Activated CD8-positive, alpha-beta memory T cell treated with anti-CD3 and anti-CD28 coated beads for 48 hours (primary cell): ENCODE measurements around the gene RNF44.

Source experiments
- DNase-seq, 3 experiments: peaks; one replicate each; pipeline ENCODE4 v3.0.0-alpha.2; 2020; ENCODE audit warnings: low read depth in 2 of 3, low spot score in 2 of 3

Gene RNF44

DNA sequence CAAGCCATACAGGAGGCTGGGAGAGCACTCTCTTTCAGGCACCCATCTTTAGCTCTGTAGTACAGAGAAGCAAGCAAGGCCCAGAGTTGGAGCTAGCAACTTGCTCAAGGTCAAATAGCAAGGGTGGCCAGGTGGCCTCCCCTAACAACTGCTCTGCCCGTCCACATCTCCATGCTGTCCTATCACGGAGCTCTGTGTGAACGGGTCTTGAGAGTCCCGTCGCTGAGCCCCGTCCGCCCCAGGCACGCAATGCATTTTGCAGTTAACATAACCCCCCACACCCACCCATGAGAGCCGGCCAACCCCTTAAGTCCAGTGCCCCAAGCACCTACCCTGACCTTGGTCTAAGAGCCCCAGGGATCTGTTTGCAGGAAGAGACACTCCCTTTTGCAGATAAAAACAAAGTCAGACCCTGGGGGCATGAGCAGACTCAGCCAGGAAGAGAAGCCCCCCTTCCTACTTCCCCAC is 1.5 kb downstream of the RNF44 start:
- DNase-seq: no peak

DNA sequence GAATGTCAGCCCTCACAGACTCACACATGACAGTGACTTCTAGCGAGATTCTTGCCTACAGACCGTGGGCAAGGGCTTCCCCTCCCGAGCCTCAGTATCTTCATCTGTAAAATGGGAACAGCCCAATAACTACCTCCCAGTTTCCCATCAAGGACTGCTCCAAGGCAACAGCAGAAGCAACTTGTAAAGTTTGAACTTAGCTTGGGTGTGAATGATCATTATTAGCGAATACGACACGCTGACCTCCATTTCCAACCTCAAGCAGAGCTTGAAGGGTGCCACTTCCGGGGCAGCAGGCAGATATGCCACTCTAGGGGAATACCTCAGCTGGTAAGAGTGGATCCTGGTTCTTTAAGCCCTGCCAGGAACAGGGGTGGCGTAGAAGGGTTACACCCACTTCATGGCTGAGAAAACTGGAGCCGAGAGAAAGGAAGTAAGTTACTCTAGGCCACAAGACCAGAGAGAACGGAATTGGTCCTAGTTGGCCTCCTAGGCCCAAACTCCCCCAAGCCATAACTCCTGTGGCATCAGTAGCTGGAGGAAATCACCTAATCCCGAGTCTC is 2.0 kb downstream of the RNF44 start:
- no peak for DNase-seq

GRCh38 chr5:176534640-176535039 is 2.6 kb downstream of the RNF44 start:
- no peak for DNase-seq

DNA sequence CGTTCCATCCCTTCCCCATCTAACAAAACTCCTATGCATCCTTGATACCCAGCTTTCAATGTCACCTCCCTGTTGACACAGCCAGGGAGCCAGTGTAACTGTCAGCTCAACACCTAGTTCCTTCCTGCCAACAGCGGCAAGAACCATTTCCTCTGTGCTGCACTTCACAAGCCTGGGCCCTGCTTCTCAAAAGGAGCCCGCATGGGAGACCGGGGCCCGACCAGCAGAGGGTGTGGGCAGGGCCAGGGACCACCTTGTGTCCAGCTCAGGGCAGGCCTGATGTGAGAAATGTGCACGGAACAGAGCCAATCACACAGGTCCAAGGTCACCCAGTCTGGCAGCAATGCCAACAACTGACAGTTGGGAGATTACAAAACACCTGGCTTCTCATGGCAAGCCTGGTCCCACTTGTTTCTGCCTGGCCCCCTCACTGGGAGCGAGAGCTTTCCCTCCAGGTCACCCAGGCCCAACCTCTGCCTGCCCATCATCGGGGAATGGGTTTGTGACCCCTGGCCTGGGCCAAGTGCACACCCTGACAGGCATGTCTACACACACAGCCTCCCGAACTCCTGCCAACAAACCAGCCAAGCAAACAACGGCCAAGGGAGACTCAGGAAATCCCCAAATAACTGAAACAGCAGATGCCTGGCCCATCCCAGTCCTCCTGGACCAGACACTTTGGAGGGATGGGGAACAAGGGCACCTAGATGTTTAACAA is 3.1 kb downstream of the RNF44 start:
- DNase-seq: no peak

GRCh38 chr5:176533390-176533789 is 3.8 kb downstream of the RNF44 start:
- DNase-seq: no peak

DNA sequence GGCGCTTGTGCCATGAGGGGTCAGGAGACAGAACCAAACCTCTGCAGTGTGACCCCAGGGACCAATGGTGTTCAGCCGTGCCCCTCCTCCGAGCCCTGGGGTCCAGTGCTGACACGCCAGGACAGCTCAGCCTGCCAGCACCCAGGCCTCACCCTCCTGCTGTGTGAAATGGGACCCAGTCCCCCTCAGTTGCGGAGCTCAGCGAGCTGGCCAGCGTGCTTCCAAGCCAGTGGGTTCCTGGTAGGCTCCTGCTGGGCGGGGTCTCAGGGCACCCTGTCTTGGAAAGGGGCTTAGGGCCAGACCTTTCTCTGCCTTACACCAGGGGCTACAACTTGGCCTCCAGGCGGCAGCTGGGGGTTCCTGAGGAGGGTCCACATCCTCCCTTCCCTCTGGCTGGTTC is 4.4 kb downstream of the RNF44 start:
- DNase-seq: no peak

- no peak for DNase-seq
Measured at GRCh38 chr5:176531902-176532493, 5.2 kb downstream of the RNF44 start.

GRCh38 chr5:176530983-176531901 is 6.0 kb downstream of the RNF44 start:
- DNase-seq: no peak

GRCh38 chr5:176530393-176530982 is 6.7 kb downstream of the RNF44 start:
- no peak for DNase-seq

DNA sequence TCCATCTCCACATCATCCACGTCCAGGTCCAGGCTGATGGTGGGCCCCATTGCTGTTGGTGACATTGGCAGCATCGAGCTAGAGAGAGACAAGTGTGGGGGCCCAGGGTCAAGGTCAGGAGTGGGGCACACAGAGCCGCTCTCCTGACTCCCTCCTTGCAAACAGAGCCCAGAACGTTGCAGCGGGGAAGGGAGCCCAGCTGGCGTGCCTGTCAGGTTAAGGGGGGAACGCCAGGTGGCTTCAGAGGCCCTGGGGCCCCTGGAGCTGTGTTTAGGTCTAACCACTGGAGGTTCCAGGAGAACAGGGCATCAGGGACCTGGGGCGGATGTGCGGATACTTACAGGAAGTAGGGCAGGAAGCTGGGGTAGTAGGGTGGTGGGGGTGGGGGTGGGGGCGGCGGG is 7.5 kb downstream of the RNF44 start:
- DNase-seq: no peak

- no peak for DNase-seq
Measured at GRCh38 chr5:176529116-176529740, 8.0 kb downstream of the RNF44 start.

- no peak for DNase-seq
Measured at GRCh38 chr5:176528761-176529115, 8.5 kb downstream of the RNF44 start.

DNA sequence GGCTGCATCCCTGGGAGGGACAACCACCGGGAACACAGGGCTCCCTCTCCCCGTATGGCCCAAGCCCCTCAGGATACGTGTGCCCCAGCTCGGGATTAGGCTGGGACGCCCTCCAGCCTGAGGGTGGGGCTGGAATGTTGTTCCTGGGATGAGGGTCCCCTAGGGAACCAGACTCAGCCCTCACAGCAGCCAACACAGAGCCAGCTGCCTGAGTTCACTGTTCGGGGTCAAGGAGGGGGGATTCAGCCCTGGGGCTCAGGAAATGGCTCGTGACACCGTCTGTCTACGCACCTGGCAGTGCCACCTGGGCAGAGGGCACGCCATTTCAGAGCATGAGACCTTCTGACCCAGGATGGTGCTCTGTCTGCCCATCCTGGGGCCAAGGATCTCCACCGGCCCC is 8.9 kb downstream of the RNF44 start:
- DNase-seq: no peak

GRCh38 chr5:176527246-176528222 is 9.7 kb downstream of the RNF44 start:
- DNase-seq: no peak

GRCh38 chr5:176526462-176526861 is 10.7 kb downstream of the RNF44 start:
- no peak for DNase-seq

GRCh38 chr5:176525677-176526076 is 11.5 kb downstream of the RNF44 start:
- DNase-seq: no peak

DNA sequence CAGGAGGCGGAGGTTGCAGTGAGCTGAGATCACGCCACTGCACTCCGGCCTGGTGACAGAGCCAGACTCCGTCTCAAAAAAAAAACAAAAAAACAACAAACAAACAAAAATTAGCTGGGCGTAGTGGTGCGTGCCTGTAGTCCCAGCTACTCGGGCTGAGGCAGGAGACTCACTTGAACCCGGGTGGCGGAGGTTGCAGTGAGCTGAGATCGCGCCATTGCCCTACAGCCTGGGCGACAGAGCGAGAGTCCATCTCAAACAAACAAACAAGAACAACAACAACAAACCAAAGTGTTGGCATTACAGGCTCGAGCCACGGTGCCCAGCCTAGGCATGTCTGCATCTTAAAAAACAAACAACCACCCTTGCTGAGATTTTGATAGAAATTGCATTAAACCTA is 12.2 kb downstream of the RNF44 start:
- DNase-seq: no peak

DNA sequence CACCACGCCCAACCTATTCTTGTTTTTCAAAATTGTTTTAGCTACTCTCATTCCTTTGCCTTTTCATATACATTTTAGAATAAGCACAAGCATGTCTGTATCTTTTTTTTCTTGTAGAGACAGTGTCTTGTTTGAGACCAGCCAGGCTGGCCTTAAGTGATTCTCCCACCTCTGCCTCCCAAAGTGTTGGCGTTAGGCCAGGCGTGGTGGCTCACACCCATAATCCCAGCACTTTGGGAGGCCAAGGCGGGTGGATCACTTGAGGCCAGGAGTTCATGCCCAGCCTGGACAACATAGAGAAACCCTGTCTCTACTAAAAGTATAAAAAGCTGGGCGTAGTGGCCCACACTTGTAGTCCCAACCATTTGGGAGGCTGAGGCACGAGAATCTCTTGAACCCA is 13.1 kb downstream of the RNF44 start:
- no peak for DNase-seq

DNA sequence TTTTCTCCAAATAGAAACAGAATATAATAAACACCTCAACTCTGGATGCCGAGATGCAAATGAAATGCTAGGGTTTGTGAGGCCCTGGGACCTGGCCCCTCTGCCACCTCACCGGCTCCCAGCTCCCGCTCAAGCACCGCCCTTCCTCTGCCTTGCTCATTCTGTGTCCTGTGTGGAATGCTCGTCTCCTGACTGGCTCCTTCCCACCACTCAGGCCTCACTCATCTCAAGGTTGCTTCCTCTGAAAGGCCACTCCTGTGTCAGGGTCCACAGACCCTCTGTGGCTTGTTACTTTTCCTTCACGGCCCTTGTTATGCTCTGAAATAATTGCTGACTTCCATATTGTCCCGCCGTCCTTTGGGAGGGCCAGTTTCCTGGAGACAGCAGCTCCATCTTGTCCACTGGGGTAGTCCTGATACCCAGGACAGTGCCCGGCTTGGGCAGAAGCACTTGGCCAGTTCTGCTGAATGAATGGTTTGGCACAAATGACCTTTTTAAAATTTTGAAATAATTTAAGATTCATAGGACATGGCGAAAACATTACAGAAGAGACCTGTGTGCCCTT is 15.4 kb downstream of the RNF44 start:
- DNase-seq: no peak
